H1 (cell line): ENCODE measurements around the gene AAMP. TPM values are rescaled to one million over a fixed set of nuclear protein-coding genes. Genes with fewer than 3 reads are reported as not detected.

ENCODE experiments used
- CTCF ChIA-PET: fragments of 300-600 bp; sonication (Branson Sonifier 250); formaldehyde crosslinking; loops from one replicate; lab custom pipeline; 2021; ENCODE audit not compliant: partially characterized antibody; lab: Charles Lee
- POLR2A ChIA-PET: fragments of 300-600 bp; sonication (Branson Sonifier 250); formaldehyde crosslinking; loops from one replicate; lab custom pipeline; 2021; ENCODE audit warnings: inconsistent platforms; ENCODE audit not compliant: partially characterized antibody; lab: Charles Lee
- DNase-seq, 2 experiments: peaks; one replicate each; pipeline versions ENCODE4 v3.0.0 to v3.0.0-alpha.2; 2010 to 2022; ENCODE audit warnings: low spot score in 2 of 2, low read depth in 1 of 2, mixed read lengths in 1 of 2
- FAIRE-seq: peaks from 2 replicates; lab custom pipeline; 2011; peaks lifted over from hg19 to GRCh38; lab: Jason Lieb, UNC
- H2AFZ ChIP-seq: 2 replicates; pipeline ENCODE4 v1.8.1; 2012; ENCODE audit warnings: low read length, inconsistent platforms
- H2AK5ac ChIP-seq: 2 replicates; pipeline ENCODE4 v1.6.1; 2013; ENCODE audit warnings: low read depth, low read length
- H2BK120ac ChIP-seq: replicated peaks from 2 replicates; pipeline ENCODE3; 2013; ENCODE audit warnings: low read depth, low read length, inconsistent platforms
- H2BK12ac ChIP-seq: 2 replicates; pipeline ENCODE4 v1.6.1; 2013; ENCODE audit warnings: low read depth, low read length
- H2BK15ac ChIP-seq: 2 replicates; pipeline ENCODE4 v1.6.1; 2013; ENCODE audit warnings: low read length
- H2BK20ac ChIP-seq: 2 replicates; pipeline ENCODE4 v1.6.1; 2013; ENCODE audit warnings: low read length
- H2BK5ac ChIP-seq: 2 replicates; pipeline ENCODE4 v1.6.1; 2013; ENCODE audit warnings: low read depth, low read length
- H3K14ac ChIP-seq: 2 replicates; pipeline ENCODE4 v1.6.1; 2013; ENCODE audit warnings: inconsistent platforms; ENCODE audit not compliant: insufficient read length
- H3K18ac ChIP-seq: 2 replicates; pipeline ENCODE4 v1.6.1; 2013; ENCODE audit warnings: low read length; ENCODE audit errors: extremely low read depth
- H3K23ac ChIP-seq: 2 replicates; pipeline ENCODE4 v1.6.1; 2013; ENCODE audit warnings: inconsistent platforms; ENCODE audit not compliant: insufficient read length
- H3K23me2 ChIP-seq: 2 replicates; pipeline ENCODE4 v1.6.1; 2013; ENCODE audit warnings: low read depth, low read length
- H3K27ac ChIP-seq: 2 replicates; pipeline ENCODE4 v1.6.1; 2011; ENCODE audit warnings: low read depth, low read length, inconsistent platforms
- H3K27me3 ChIP-seq, 4 experiments: replicated peaks in 1 of 4; 1 replicate in 1 of 4; 2 replicates in 3 of 4; pipeline versions ENCODE4 v1.6.1 to v1.8.1; 2011 to 2013; ENCODE audit warnings: low read length in 3 of 4, mild to moderate bottlenecking in 3 of 4, inconsistent platforms in 2 of 4, mixed read lengths in 2 of 4, moderate library complexity in 1 of 4; ENCODE audit not compliant: control insufficient read depth in 3 of 4, insufficient read depth in 3 of 4; ENCODE audit errors: extremely low read depth in 1 of 4
- H3K36me3 ChIP-seq, 4 experiments: 2 replicates each; pipeline versions ENCODE4 v1.6.1 to v1.8.1; 2011 to 2013; ENCODE audit warnings: mild to moderate bottlenecking in 4 of 4, low read length in 3 of 4, moderate library complexity in 2 of 4, control low read depth in 1 of 4, inconsistent platforms in 1 of 4; ENCODE audit not compliant: insufficient read depth in 4 of 4, control insufficient read depth in 2 of 4
- H3K4ac ChIP-seq: replicated peaks from 2 replicates; pipeline ENCODE3; 2013; ENCODE audit warnings: low read length, low read depth, mixed read lengths, inconsistent platforms; ENCODE audit not compliant: insufficient read length
- H3K4me1 ChIP-seq, 4 experiments: replicated peaks in 1 of 4; 1 replicate in 1 of 4; 2 replicates in 3 of 4; pipeline versions ENCODE4 v1.6.1 to v1.8.1; 2011 to 2013; ENCODE audit warnings: low read length in 3 of 4, inconsistent platforms in 2 of 4, mixed read lengths in 1 of 4; ENCODE audit not compliant: insufficient read depth in 4 of 4, control insufficient read depth in 3 of 4
- H3K4me2 ChIP-seq, 2 experiments: 2 replicates each; pipeline versions ENCODE4 v1.6.1 to v1.8.1; 2011 to 2013; ENCODE audit warnings: low read depth in 2 of 2, low read length in 2 of 2, control low read depth in 1 of 2, inconsistent platforms in 1 of 2, mild to moderate bottlenecking in 1 of 2; ENCODE audit not compliant: insufficient read depth in 1 of 2
- H3K4me3 ChIP-seq, 4 experiments: fragments of 200-600, 300-600 bp in 1 of 4; sonication (generic), shearing (Covaris generic), sonication (Bioruptor Twin) in 1 of 4; 2 replicates each; pipeline versions ENCODE4 v1.5.1 to v1.8.1; 2011 to 2016; ENCODE audit warnings: low read length in 4 of 4, low read depth in 3 of 4, control low read depth in 2 of 4, inconsistent platforms in 2 of 4, mild to moderate bottlenecking in 2 of 4, mixed read lengths in 1 of 4, moderate library complexity in 1 of 4; ENCODE audit not compliant: insufficient read depth in 2 of 4; ENCODE audit errors: extremely low read depth in 1 of 4
- H3K56ac ChIP-seq: replicated peaks from 2 replicates; pipeline ENCODE3; 2013; ENCODE audit warnings: low read depth, mild to moderate bottlenecking, mixed read lengths, low read length, inconsistent platforms; ENCODE audit not compliant: insufficient read length
- H3K79me1 ChIP-seq: 2 replicates; pipeline ENCODE4 v1.6.1; 2013; ENCODE audit warnings: low read depth, low read length, control low read depth
- H3K79me2 ChIP-seq, 2 experiments: 2 replicates each; pipeline versions ENCODE4 v1.6.1 to v1.8.1; 2012 to 2013; ENCODE audit warnings: low read length in 2 of 2, mild to moderate bottlenecking in 2 of 2, inconsistent platforms in 1 of 2; ENCODE audit not compliant: insufficient read depth in 2 of 2, control insufficient read depth in 1 of 2
- H3K9ac ChIP-seq, 4 experiments: replicated peaks in 1 of 4; 1 replicate in 1 of 4; 2 replicates in 3 of 4; pipeline versions ENCODE4 v1.6.1 to v1.8.1; 2011 to 2013; ENCODE audit warnings: low read depth in 3 of 4, low read length in 3 of 4, control low read depth in 2 of 4, mild to moderate bottlenecking in 2 of 4, moderate library complexity in 2 of 4, inconsistent platforms in 1 of 4; ENCODE audit errors: extremely low read depth in 1 of 4
- H3K9me3 ChIP-seq, 2 experiments: 2 replicates each; pipeline versions ENCODE4 v1.6.1 to v1.8.1; 2012 to 2013; ENCODE audit warnings: mild to moderate bottlenecking in 2 of 2, moderate library complexity in 2 of 2, control low read depth in 1 of 2, inconsistent platforms in 1 of 2, low read depth in 1 of 2, low read length in 1 of 2, mixed read lengths in 1 of 2; ENCODE audit not compliant: insufficient read depth in 2 of 2
- H4K20me1 ChIP-seq, 2 experiments: replicated peaks in 1 of 2; 2 replicates each; pipeline versions ENCODE3 to v1.8.1; 2011 to 2013; ENCODE audit warnings: inconsistent platforms in 2 of 2, low read length in 2 of 2, mild to moderate bottlenecking in 1 of 2; ENCODE audit not compliant: insufficient read depth in 2 of 2, control insufficient read depth in 1 of 2
- H4K5ac ChIP-seq: 2 replicates; pipeline ENCODE4 v1.6.1; 2013; ENCODE audit warnings: low read length, low read depth, mixed read lengths, inconsistent platforms; ENCODE audit not compliant: insufficient read length
- H4K8ac ChIP-seq: 2 replicates; pipeline ENCODE4 v1.8.0; 2013; ENCODE audit warnings: mild to moderate bottlenecking, moderate library complexity, low read length, inconsistent platforms; ENCODE audit not compliant: insufficient read depth; ENCODE audit errors: extremely low read depth
- H4K91ac ChIP-seq: replicated peaks from 2 replicates; pipeline ENCODE3; 2013; ENCODE audit warnings: low read length, mixed read lengths, inconsistent platforms; ENCODE audit not compliant: insufficient read length
- ATF2 ChIP-seq: IDR thresholded peaks from 2 replicates; pipeline ENCODE4 v1.6.1; 2012; ENCODE audit warnings: low read length, inconsistent platforms
- BCL11A ChIP-seq, 2 experiments: IDR thresholded peaks; one replicate each; pipeline ENCODE4 v1.6.1; 2011; ENCODE audit warnings: low read depth in 2 of 2, low read length in 2 of 2, mild to moderate bottlenecking in 2 of 2
- CREB1 ChIP-seq: IDR thresholded peaks from 2 replicates; pipeline ENCODE4 v1.6.1; 2012; ENCODE audit warnings: inconsistent platforms
- POLR2AphosphoS5 ChIP-seq: IDR thresholded peaks from 2 replicates; pipeline ENCODE4 v1.6.1; 2011; ENCODE audit warnings: low read depth, low read length
- RAD21 ChIP-seq, 2 experiments: IDR thresholded peaks in 1 of 2; conservative IDR thresholded peaks in 1 of 2; 2 replicates each; pipeline ENCODE4 v1.6.1; 2011; ENCODE audit warnings: low read depth in 2 of 2, low read length in 2 of 2, improper control_type of control experiment in 1 of 2, inconsistent platforms in 1 of 2, mild to moderate bottlenecking in 1 of 2, moderate library complexity in 1 of 2
- RBBP5 ChIP-seq: IDR thresholded peaks from 2 replicates; pipeline ENCODE4 v1.7.1; 2012; ENCODE audit warnings: low read depth, mild to moderate bottlenecking, inconsistent platforms, low read length, moderate library complexity, borderline replicate concordance
- RXRA ChIP-seq: IDR thresholded peaks from 2 replicates; pipeline ENCODE4 v1.6.1; 2011; ENCODE audit warnings: low read depth, mild to moderate bottlenecking, low read length, moderate library complexity; ENCODE audit not compliant: insufficient read depth
- YY1 ChIP-seq: IDR thresholded peaks from 2 replicates; pipeline ENCODE4 v1.6.1; 2011; ENCODE audit warnings: low read depth, mild to moderate bottlenecking, low read length
- ZNF274 ChIP-seq: IDR thresholded peaks from 2 replicates; pipeline ENCODE4 v1.7.0; 2012; ENCODE audit warnings: low read length, borderline replicate concordance; ENCODE audit errors: extremely low read depth
- WGBS, 2 experiments: shearing (Covaris generic) in 1 of 2; methylation state at CpG; one replicate each; pipeline versions ENCODE4 v1.1.6 to v1.1.7; 2013 to 2015; ENCODE audit warnings: low lambda C conversion rate in 2 of 2, mixed read lengths in 2 of 2, inconsistent platforms in 1 of 2, low coverage in 1 of 2, missing lambda C conversion rate in 1 of 2; ENCODE audit not compliant: insufficient replicate concordance in 2 of 2, insufficient coverage in 1 of 2, insufficient read length in 1 of 2; ENCODE audit errors: extremely low coverage in 1 of 2, missing lambda C conversion rate in 1 of 2; 5-methylcytosine and 5-hydroxymethylcytosine counted together
- polyA plus RNA-seq, 7 experiments: library from polyadenylated mRNA; depleted of rRNA in 3 of 7; stranded (reverse) in 5 of 7; unstranded in 2 of 7; fragments of >200 nt in 5 of 7; fragments of 200-250 nt in 2 of 7; gene quantifications; 1 replicate in 5 of 7; 2 replicates in 1 of 7; 4 replicates in 1 of 7; pipeline versions ENCODE4 v1.2.1 to v1.2.3, GENCODE V29; 2011 to 2013; ENCODE audit warnings: missing spikeins in 2 of 7, mixed read lengths in 2 of 7
- total RNA-seq: library from RNA; stranded (reverse); fragmentation: NEBNext Ultra II Directional; extraction: Animal tissue kit (Norgen Biotek cat#: 25700); gene quantifications from 2 replicates; pipeline ENCODE4 v1.2.1, GENCODE V29; 2021

The AAMP gene
- total and polyA plus RNA-seq, 2 of the 8 experiments (the other 6 are each of a cell fraction or from before 2014, with no cell fraction given) = 119 to 125 TPM

GRCh38 chr2:218262631-218263586 lies 7.0 kb downstream of the AAMP start:
- H4K8ac ChIP-seq = no peak overlapping the region; the same call in 1 of the 2 replicates
- no peak overlapping the region for H3K23ac ChIP-seq
- no peak overlapping the region for H2BK15ac ChIP-seq
- peaks cover 0 to 14% of the 10 kb centered on the region in 2 experiments for H4K20me1 ChIP-seq
- H4K91ac ChIP-seq = no peak overlapping the region
- no peak overlapping the region for H4K5ac ChIP-seq
- H2BK5ac ChIP-seq = no peak overlapping the region
- H3K79me1 ChIP-seq = no peaks in the 10 kb centered on the region; the same call in 1 of the 2 replicates
- no peaks in the 10 kb centered on the region for H3K27me3 ChIP-seq
- H3K4me1 ChIP-seq = peaks cover 3 to 22% (median 15%) of the 10 kb centered on the region in 4 experiments
- H3K14ac ChIP-seq = no peak overlapping the region
- H3K9ac ChIP-seq = no peak overlapping the region
- H2AFZ ChIP-seq = no peak overlapping the region
- CTCF ChIA-PET = interaction anchor here (0.6 to 9.0 kb wide), 7 partner anchors 11 to 120 kb away, joined by 3 to 81 read pairs (median 4); partner anchors contain the start of genes AAMP and PNKD
- H3K56ac ChIP-seq = no peak overlapping the region
- no peak overlapping the region for H2BK20ac ChIP-seq
- no peak overlapping the region for H3K4me2 ChIP-seq
- WGBS, 2 experiments = 92% methylated on average over 38 of the region's 39 CpGs; no CpG with 5 or more reads in 1 of the 2 experiments
- no peak overlapping the region for H2BK120ac ChIP-seq
- H3K18ac ChIP-seq = no peak overlapping the region
- no peak overlapping the region for H2BK12ac ChIP-seq
- no peak overlapping the region for H3K4ac ChIP-seq
- H3K27ac ChIP-seq = no peak overlapping the region
- no peaks in the 10 kb centered on the region for H3K9me3 ChIP-seq
- H3K79me2 ChIP-seq = no peaks in the 10 kb centered on the region
- DNase-seq = no peak
- H3K36me3 ChIP-seq = peaks cover 15 to 40% (median 20%) of the 10 kb centered on the region in 4 experiments; a peak in 7 of 8 replicates
- POLR2A ChIA-PET = interaction anchor here (0.9 to 3.7 kb wide), 5 partner anchors 7 to 305 kb away, joined by 3 to 29 read pairs (median 5); partner anchors contain the start of genes AAMP, PNKD and USP37
- FAIRE-seq = no peak
- H3K23me2 ChIP-seq = no peaks in the 10 kb centered on the region
- no peak overlapping the region for H3K4me3 ChIP-seq
- no peak overlapping the region for H2AK5ac ChIP-seq
- TF ChIP-seq CREB1 (no peak), YY1 (no peak), ATF2 (no peak), RBBP5 (no peak), ZNF274 (no peak), RXRA (no peak), RAD21 (IDR thresholded peaks at IDR 0.05 in 1 of 2, conservative IDR thresholded peaks at IDR 0.05 in 1 of 2; ENCODE audit: low read depth in 2 of 2, low read length in 2 of 2) (no peak), POLR2AphosphoS5 (no peak), BCL11A (IDR thresholded peaks at IDR 0.05; ENCODE audit: low read depth in 2 of 2, low read length in 2 of 2) (no peak)
